ENCODE measurements around the gene TMEM151A. TPM values are rescaled to one million over a fixed set of nuclear protein-coding genes. Genes with fewer than 3 reads are reported as not detected.

The TMEM151A gene
- total RNA-seq, 4 donors from 2014 or later: 0.20 to 1.1 (median 0.22) TPM; not detected in 1

GRCh38 chr11:66340596-66341501 is 49.2 kb downstream of the TMEM151A start:
- no peak for DNase-seq
- Histone ChIP-seq H3K4me3 (replicated peaks in 1 of 3) (no peak overlapping the region), H3K4me1 (peaks cover 28% of the 10 kb centered on the region in 2 donors), H3K36me3 (peaks cover 31 to 32% of the 10 kb centered on the region in 2 donors), H3K27me3 (no peaks in the 10 kb centered on the region), H3K9me3 (no peaks in the 10 kb centered on the region), H3K27ac (no peak overlapping the region)
- WGBS, 2 donors: 96 to 97% methylated on average over 19 to 24 of the region's 28 CpGs
- TF ChIP-seq CTCF (IDR thresholded peaks at IDR 0.05) (no peak), POLR2A (IDR thresholded peaks at IDR 0.05) (no peak)
- intact Hi-C loops (cut with DNase I): no loop called here

- no peaks in the 10 kb centered on the region for H3K9me3 ChIP-seq
- peaks cover 29 to 30% of the 10 kb centered on the region in 2 donors for H3K4me1 ChIP-seq
- H3K4me3 ChIP-seq (replicated peaks in 1 of 3): no peak overlapping the region
- intact Hi-C loops (cut with DNase I): no loop called here
- peaks cover 31 to 32% of the 10 kb centered on the region in 2 donors for H3K36me3 ChIP-seq
- TF ChIP-seq CTCF (IDR thresholded peaks at IDR 0.05) (no peak), POLR2A (IDR thresholded peaks at IDR 0.05) (no peak)
- 94 to 95% methylated on average over 18 to 21 of the region's 21 CpGs for WGBS, 2 donors
- DNase-seq: no peak
- H3K27ac ChIP-seq: no peak overlapping the region
- no peaks in the 10 kb centered on the region for H3K27me3 ChIP-seq
These were observed 49.9 kb downstream of the TMEM151A start for GRCh38 chr11:66341502-66342126.

GRCh38 chr11:66343176-66343575 is 51.5 kb downstream of the TMEM151A start:
- intact Hi-C loops (cut with DNase I): no loop called here
- no peaks in the 10 kb centered on the region for H3K27me3 ChIP-seq
- no peak overlapping the region for H3K4me3 ChIP-seq (replicated peaks in 1 of 3)
- WGBS, 2 donors: 93 to 95% methylated on average over 8 of the region's 8 CpGs
- H3K27ac ChIP-seq: no peak overlapping the region
- TF ChIP-seq CTCF (IDR thresholded peaks at IDR 0.05) (no peak), POLR2A (IDR thresholded peaks at IDR 0.05) (no peak)
- peaks cover 27 to 30% of the 10 kb centered on the region in 2 donors for H3K4me1 ChIP-seq
- H3K36me3 ChIP-seq: peaks cover 26 to 31% of the 10 kb centered on the region in 2 donors
- DNase-seq: no peak
- H3K9me3 ChIP-seq: no peaks in the 10 kb centered on the region

- peak in 4 of 6 experiments; percentile 14 to 43 (median 28) for TF ChIP-seq CTCF (IDR thresholded peaks at IDR 0.05)
- TF ChIP-seq POLR2A (IDR thresholded peaks at IDR 0.05): peak in 1 of 2 donors; percentile 80
- H3K27ac ChIP-seq: peak within 1 kb of the TSS; percentile 61 to 81 (median 64)
- peak; percentile 98 to 99 for DNase-seq
- peaks cover 20 to 23% of the 10 kb centered on the region in 2 donors for H3K36me3 ChIP-seq
- no peaks in the 10 kb centered on the region for H3K27me3 ChIP-seq
- peak within 1 kb of the TSS; percentile 81 to 92 (median 90) for H3K4me3 ChIP-seq (replicated peaks in 1 of 3)
- intact Hi-C loops (cut with DNase I): no loop called here
- 0 to 3% methylated on average over 9 to 18 of the region's 59 CpGs for WGBS, 2 donors
- no peaks in the 10 kb centered on the region for H3K9me3 ChIP-seq
- peaks cover 27 to 30% of the 10 kb centered on the region in 2 donors for H3K4me1 ChIP-seq
These were observed 53.0 kb downstream of the TMEM151A start, which contains the start of gene BRMS1 for GRCh38 chr11:66344550-66345315. Gene BRMS1 (minus strand): TSS chr11:66345104. CDS start chr11:66342234, 2,870 bp downstream.
